ENCODE data around the gene COP1.

DNA sequence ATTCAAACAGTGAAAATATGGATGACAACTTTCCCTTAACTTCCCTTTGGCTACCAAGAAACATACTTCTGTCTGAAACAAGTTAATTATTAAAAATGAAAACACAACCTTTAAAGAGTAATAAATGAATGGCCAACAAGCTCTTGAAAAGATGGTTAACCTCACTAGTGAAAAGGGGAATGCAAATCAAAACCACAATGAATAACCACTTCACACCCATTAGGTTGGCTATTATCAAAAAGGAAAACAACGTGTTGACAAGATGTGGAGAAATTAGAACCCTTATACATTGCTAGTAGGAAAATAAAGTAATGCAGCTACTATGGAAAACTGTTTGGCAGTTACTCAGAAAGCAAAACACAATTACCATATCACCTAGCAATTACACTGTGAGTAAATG lies 14.1 kb downstream of the COP1 start:
- TF ChIP-seq, protein P1, sequence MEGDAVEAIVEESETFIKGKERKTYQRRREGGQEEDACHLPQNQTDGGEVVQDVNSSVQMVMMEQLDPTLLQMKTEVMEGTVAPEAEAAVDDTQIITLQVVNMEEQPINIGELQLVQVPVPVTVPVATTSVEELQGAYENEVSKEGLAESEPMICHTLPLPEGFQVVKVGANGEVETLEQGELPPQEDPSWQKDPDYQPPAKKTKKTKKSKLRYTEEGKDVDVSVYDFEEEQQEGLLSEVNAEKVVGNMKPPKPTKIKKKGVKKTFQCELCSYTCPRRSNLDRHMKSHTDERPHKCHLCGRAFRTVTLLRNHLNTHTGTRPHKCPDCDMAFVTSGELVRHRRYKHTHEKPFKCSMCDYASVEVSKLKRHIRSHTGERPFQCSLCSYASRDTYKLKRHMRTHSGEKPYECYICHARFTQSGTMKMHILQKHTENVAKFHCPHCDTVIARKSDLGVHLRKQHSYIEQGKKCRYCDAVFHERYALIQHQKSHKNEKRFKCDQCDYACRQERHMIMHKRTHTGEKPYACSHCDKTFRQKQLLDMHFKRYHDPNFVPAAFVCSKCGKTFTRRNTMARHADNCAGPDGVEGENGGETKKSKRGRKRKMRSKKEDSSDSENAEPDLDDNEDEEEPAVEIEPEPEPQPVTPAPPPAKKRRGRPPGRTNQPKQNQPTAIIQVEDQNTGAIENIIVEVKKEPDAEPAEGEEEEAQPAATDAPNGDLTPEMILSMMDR (IDR thresholded peaks at IDR 0.05 in 8 of 11, conservative IDR thresholded peaks at IDR 0.05 in 3 of 11) = no peak
- no peak for TF ChIP-seq POLR2A (IDR thresholded peaks at IDR 0.05)

Measured in spleen (tissue), 7 donors.